Fibroblast of skin of abdomen (primary cell): ENCODE measurements around the gene ADAMTS17.
"Not testable (repeated sequence)": the region's sequence is repeated elsewhere in the genome, so short reads cannot be mapped to it uniquely, and the experiment has no call there.

Source experiments
- DNase-seq: peaks from one replicate; pipeline ENCODE4 v3.0.0-alpha.2; 2013

Gene ADAMTS17

GRCh38 chr15:99930696-99931095, 411.1 kb downstream of the ADAMTS17 start:
- DNase-seq = no peak

- no peak for DNase-seq
These were observed 412.5 kb downstream of the ADAMTS17 start for GRCh38 chr15:99929266-99929665.

- DNase-seq = peak; percentile 65
These were observed 413.3 kb downstream of the ADAMTS17 start for GRCh38 chr15:99928429-99928981.

- not testable (repeated sequence) for DNase-seq
These were observed 415.2 kb downstream of the ADAMTS17 start for GRCh38 chr15:99926532-99926931.

- DNase-seq = no peak
These were observed 415.9 kb downstream of the ADAMTS17 start for GRCh38 chr15:99925661-99926461.

- no peak for DNase-seq
These were observed 418.1 kb downstream of the ADAMTS17 start for GRCh38 chr15:99923711-99924110.
